Measurements from ENCODE around the gene TRIM41. TPM values are rescaled to one million over a fixed set of nuclear protein-coding genes. Genes with fewer than 3 reads are reported as not detected.

TRIM41 gene
- polyA plus RNA-seq, 1 of the 3 experiments (the other 2 are of a cell fraction), result 35.9 TPM

- H2AFZ ChIP-seq (ENCODE audit: low read depth), result peak within 1 kb of the TSS; percentile 91
- peaks cover 16 to 19% of the 10 kb centered on the region in 2 experiments for H3K36me3 ChIP-seq (replicated peaks in 1 of 2; ENCODE audit: control insufficient read depth in 1 of 2, insufficient read depth in 2 of 2, low read length in 1 of 2)
- peaks cover 33% of the 10 kb centered on the region for H4K20me1 ChIP-seq (ENCODE audit: insufficient read depth)
- WGBS (ENCODE audit: low lambda C conversion rate), result 1% methylated on average over 13 of the region's 43 CpGs
- H3K9me3 ChIP-seq, result no peaks in the 10 kb centered on the region
- H3K4me2 ChIP-seq, result peak within 1 kb of the TSS; percentile 100
- H3K4me1 ChIP-seq (ENCODE audit: control insufficient read depth in 1 of 2, insufficient read depth in 2 of 2, low read depth in 1 of 2, low read length in 1 of 2), result peaks cover 0 to 21% of the 10 kb centered on the region in 2 experiments; a peak in 2 of 4 replicates
- no peaks in the 10 kb centered on the region for H3K9me2 ChIP-seq
- H3K27me3 ChIP-seq (ENCODE audit: insufficient read depth), result no peaks in the 10 kb centered on the region
- CTCF ChIA-PET, result interaction anchor here (0.9 to 1.6 kb wide), 8 partner anchors 10 to 72 kb away, joined by 3 to 7 read pairs (median 4); partner anchors contain the start of genes RACK1 and TRIM41
- H3K79me2 ChIP-seq (ENCODE audit: insufficient read depth), result peaks cover 71% of the 10 kb centered on the region
- H3K27ac ChIP-seq (ENCODE audit: low read depth in 2 of 2, low read length in 1 of 2), result peak within 1 kb of the TSS; percentile 95 to 96
- peak; percentile 88 for DNase-seq
- peak within 1 kb of the TSS; percentile 84 to 97 for H3K4me3 ChIP-seq (ENCODE audit: low read depth in 2 of 2, low read length in 1 of 2)
- H3F3A ChIP-seq (replicated peaks; ENCODE audit: insufficient read depth), result peaks cover 5% of the 10 kb centered on the region
- H3K9ac ChIP-seq, result peak within 1 kb of the TSS; percentile 100
- POLR2A ChIA-PET, result interaction anchor here (0.6 to 3.7 kb wide), 8 partner anchors 10 to 57 kb away, joined by 3 to 22 read pairs (median 6); partner anchors contain the start of genes RACK1 and TRIM41
- TF ChIP-seq JUND (IDR thresholded peaks at IDR 0.05), result peak; percentile 9; the same call in 1 of the 2 replicates
- no peak for TF ChIP-seq MEF2A (IDR thresholded peaks at IDR 0.05; ENCODE audit: borderline replicate concordance, low read depth)
- peak; percentile 89 for TF ChIP-seq MXI1 (IDR thresholded peaks at IDR 0.05; ENCODE audit: low read depth, low read length)
- peak; percentile 76 for TF ChIP-seq POLR2AphosphoS5 (IDR thresholded peaks at IDR 0.05; ENCODE audit: low read depth, low read length)
- peak; percentile 67; the same call in 1 of the 2 replicates for TF ChIP-seq YY1 (IDR thresholded peaks at IDR 0.05; ENCODE audit: low read depth)
- no peak for TF ChIP-seq NRF1 (IDR thresholded peaks at IDR 0.05; ENCODE audit: low read depth, low read length)
- TF ChIP-seq TCF12 (IDR thresholded peaks at IDR 0.05), result peak; percentile 47; the same call in 1 of the 2 replicates
- peak; percentile 27; the same call in 1 of the 2 replicates for TF ChIP-seq FOXJ3 (CRISPR knock-in tag; IDR thresholded peaks at IDR 0.05)
- TF ChIP-seq RCOR1 (IDR thresholded peaks at IDR 0.05; ENCODE audit: low read length), result no peak
- no peak; the same call in 1 of the 2 replicates for TF ChIP-seq GABPA (IDR thresholded peaks at IDR 0.05; ENCODE audit: low read depth)
- peak; percentile 52 for TF ChIP-seq CHD2 (IDR thresholded peaks at IDR 0.05; ENCODE audit: low read length, partially characterized antibody)
- TF ChIP-seq SMC3 (IDR thresholded peaks at IDR 0.05; ENCODE audit: low read depth, low read length), result no peak; the same call in 1 of the 2 replicates
- peak; percentile 92 for TF ChIP-seq SIN3A (IDR thresholded peaks at IDR 0.05; ENCODE audit: borderline replicate concordance, low read depth, low read length)
- TF ChIP-seq ZBTB33 (IDR thresholded peaks at IDR 0.05; ENCODE audit: borderline replicate concordance, low read depth), result 0 out of 2 replicates have a peak, but pooled peaks have one; percentile 62
- TF ChIP-seq FOSL2 (IDR thresholded peaks at IDR 0.05; ENCODE audit: borderline replicate concordance, low read depth), result no peak
- TF ChIP-seq GATA2 (CRISPR knock-in tag; IDR thresholded peaks at IDR 0.05), result no peak
- TF ChIP-seq IRF3 (IDR thresholded peaks at IDR 0.05; ENCODE audit: low read depth, low read length), result no peak
- TF ChIP-seq RAD21 (IDR thresholded peaks at IDR 0.05; ENCODE audit: low read length), result no peak
- no peak for TF ChIP-seq CTCF (IDR thresholded peaks at IDR 0.05)
- TF ChIP-seq USF2 (IDR thresholded peaks at IDR 0.05; ENCODE audit: borderline replicate concordance, low read depth, low read length), result no peak
- no peak for TF ChIP-seq NFIC (IDR thresholded peaks at IDR 0.05; ENCODE audit: borderline replicate concordance)
- TF ChIP-seq EP300 (IDR thresholded peaks at IDR 0.05; ENCODE audit: borderline replicate concordance in 1 of 2, low read depth in 1 of 2, low read length in 1 of 2), result no peak
- TF ChIP-seq RXRA (IDR thresholded peaks at IDR 0.05; ENCODE audit: borderline replicate concordance, low read depth), result no peak
- peak; percentile 96 for TF ChIP-seq TAF1 (IDR thresholded peaks at IDR 0.05; ENCODE audit: borderline replicate concordance, low read depth, low read length)
- TF ChIP-seq FOXM1 (IDR thresholded peaks at IDR 0.05; ENCODE audit: low read depth), result no peak
Measured at GRCh38 chr5:181260720-181261319, 37.7 kb downstream of the TRIM41 start, which contains the start of gene TRIM52. TRIM52 (minus strand) TSS chr5:181261143; CDS start chr5:181260813, 330 bp downstream.
